Astrocyte (in vitro differentiated cells and primary cell): ENCODE data around the gene ZRANB1.

Source experiments
- EZH2 ChIP-seq: IDR thresholded peaks from 2 replicates; pipeline ENCODE4 v1.6.1; 2012; ENCODE audit warnings: mild to moderate bottlenecking, low read length, inconsistent platforms; ENCODE audit not compliant: insufficient read depth
- TF ChIP-seq, protein P1 (sequence below): IDR thresholded peaks from 2 replicates; pipeline ENCODE4 v1.5.1; 2011; ENCODE audit warnings: low read depth, mild to moderate bottlenecking, inconsistent platforms, low read length, moderate library complexity; ENCODE audit not compliant: insufficient read depth

DNA sequence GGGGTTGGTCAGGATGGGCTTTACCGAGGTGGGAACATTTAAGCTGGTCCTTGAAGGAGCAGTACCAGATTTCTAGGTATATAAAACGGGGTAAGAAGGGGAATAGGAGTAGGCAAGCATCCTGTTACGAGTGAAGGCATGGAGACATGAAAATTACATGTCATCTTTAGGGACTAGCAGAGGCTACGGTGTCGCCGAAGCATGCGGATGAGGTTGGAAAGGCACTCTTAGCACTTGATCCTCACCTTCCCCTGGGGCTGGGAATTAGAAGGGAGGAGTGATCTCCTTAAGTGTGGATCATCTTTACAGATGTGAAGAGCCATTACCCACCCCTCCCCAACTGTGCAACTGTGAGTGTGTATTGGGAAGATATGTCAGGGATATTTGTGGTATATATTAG is 13.8 kb upstream of the ZRANB1 start:
- TF ChIP-seq, protein P1, sequence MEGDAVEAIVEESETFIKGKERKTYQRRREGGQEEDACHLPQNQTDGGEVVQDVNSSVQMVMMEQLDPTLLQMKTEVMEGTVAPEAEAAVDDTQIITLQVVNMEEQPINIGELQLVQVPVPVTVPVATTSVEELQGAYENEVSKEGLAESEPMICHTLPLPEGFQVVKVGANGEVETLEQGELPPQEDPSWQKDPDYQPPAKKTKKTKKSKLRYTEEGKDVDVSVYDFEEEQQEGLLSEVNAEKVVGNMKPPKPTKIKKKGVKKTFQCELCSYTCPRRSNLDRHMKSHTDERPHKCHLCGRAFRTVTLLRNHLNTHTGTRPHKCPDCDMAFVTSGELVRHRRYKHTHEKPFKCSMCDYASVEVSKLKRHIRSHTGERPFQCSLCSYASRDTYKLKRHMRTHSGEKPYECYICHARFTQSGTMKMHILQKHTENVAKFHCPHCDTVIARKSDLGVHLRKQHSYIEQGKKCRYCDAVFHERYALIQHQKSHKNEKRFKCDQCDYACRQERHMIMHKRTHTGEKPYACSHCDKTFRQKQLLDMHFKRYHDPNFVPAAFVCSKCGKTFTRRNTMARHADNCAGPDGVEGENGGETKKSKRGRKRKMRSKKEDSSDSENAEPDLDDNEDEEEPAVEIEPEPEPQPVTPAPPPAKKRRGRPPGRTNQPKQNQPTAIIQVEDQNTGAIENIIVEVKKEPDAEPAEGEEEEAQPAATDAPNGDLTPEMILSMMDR, result no peak
- no peak for TF ChIP-seq EZH2
